Activated CD8-positive, alpha-beta memory T cell treated with anti-CD3 and anti-CD28 coated beads for 36 hours (primary cell): ENCODE data around the gene C17orf107. TPM values are rescaled to one million over a fixed set of nuclear protein-coding genes. Genes with fewer than 3 reads are reported as not detected.
"Not testable (repeated sequence)": the region's sequence is repeated elsewhere in the genome, so short reads cannot be mapped to it uniquely, and the experiment has no call there.

Source experiments
- CTCF ChIA-PET: fragments of 350-600 bp; sonication (Branson Sonifier 250); formaldehyde crosslinking; loops from one replicate; lab custom pipeline; 2021; ENCODE audit warnings: antibody characterized with exemption; lab: Charles Lee
- POLR2A ChIA-PET: fragments of 350-600 bp; sonication (Branson Sonifier 250); formaldehyde crosslinking; loops from one replicate; lab custom pipeline; 2021; ENCODE audit warnings: antibody characterized with exemption; lab: Charles Lee
- total RNA-seq, 2 experiments: library from RNA; stranded (reverse); gene quantifications; one replicate each; pipeline ENCODE4 v1.2.3, GENCODE V29; 2021

Gene C17orf107
- total RNA-seq: 1 to 10 TPM; 2.8 to 3.2 TPM

GRCh38 chr17:4899341-4900230, at the start of gene C17orf107:
Gene C17orf107, plus strand, starts transcription at chr17:4899536. Its CDS starts 227 bp downstream, at chr17:4899763.
- CTCF ChIA-PET: interaction anchor here (0.9 to 3.0 kb wide), 9 partner anchors 9 to 204 kb away, joined by 3 to 17 read pairs (median 5); partner anchors contain the start of genes PLD2, RNF167, SLC25A11 and SPAG7
- POLR2A ChIA-PET: interaction anchor here (0.7 to 2.0 kb wide), 8 partner anchors 40 to 195 kb away, joined by 3 to 7 read pairs (median 4); partner anchors contain the start of genes ARRB2, RNF167 and SLC25A11

GRCh38 chr17:4850246-4850645, 49.1 kb upstream of the C17orf107 start:
- ChIA-PET CTCF (no interaction called here), POLR2A (no interaction called here)

- POLR2A ChIA-PET: no interaction called here
- CTCF ChIA-PET: interaction anchor here (1.0 kb wide), 1 partner anchor 141 kb away, joined by 3 read pairs; no protein-coding TSS in a partner anchor
These were observed 48.3 kb upstream of the C17orf107 start for GRCh38 chr17:4851084-4851483.

- ChIA-PET CTCF (no interaction called here), POLR2A (interaction anchor here (0.6 to 0.7 kb wide), 2 partner anchors 18 to 226 kb away, joined by 4 read pairs; partner anchors contain the start of gene ZFP3)
These were observed 46.6 kb upstream of the C17orf107 start for GRCh38 chr17:4852567-4853207.

- POLR2A ChIA-PET: no interaction called here
- CTCF ChIA-PET: no interaction called here
These were observed 46.1 kb upstream of the C17orf107 start for GRCh38 chr17:4853208-4853671.

- CTCF ChIA-PET: no interaction called here
- POLR2A ChIA-PET: no interaction called here
These were observed 45.1 kb upstream of the C17orf107 start for GRCh38 chr17:4854111-4854681.

GRCh38 chr17:4856271-4856936, 42.9 kb upstream of the C17orf107 start:
- CTCF ChIA-PET: interaction anchor here (0.7 kb wide), 1 partner anchor 125 kb away, joined by 5 read pairs; no protein-coding TSS in a partner anchor
- POLR2A ChIA-PET: no interaction called here

GRCh38 chr17:4856937-4857314, 42.4 kb upstream of the C17orf107 start:
- ChIA-PET CTCF (no interaction called here), POLR2A (no interaction called here)

- ChIA-PET POLR2A (interaction anchor here (0.6 kb wide), 1 partner anchor 20 kb away, joined by 4 read pairs; no protein-coding TSS in a partner anchor), CTCF (interaction anchor here (0.7 kb wide), 1 partner anchor 30 kb away, joined by 3 read pairs; no protein-coding TSS in a partner anchor)
These were observed 42.0 kb upstream of the C17orf107 start for GRCh38 chr17:4857347-4857746.

- CTCF ChIA-PET: interaction anchor here (0.7 to 1.0 kb wide), 2 partner anchors 68 to 974 kb away, joined by 3 read pairs; no protein-coding TSS in a partner anchor
- POLR2A ChIA-PET: interaction anchor here (0.7 kb wide), 1 partner anchor 962 kb away, joined by 5 read pairs; no protein-coding TSS in a partner anchor
These were observed 41.1 kb upstream of the C17orf107 start for GRCh38 chr17:4858068-4858881.

- ChIA-PET POLR2A (no interaction called here), CTCF (interaction anchor here (0.7 to 1.0 kb wide), 2 partner anchors 69 to 1123 kb away, joined by 3 to 4 read pairs; no protein-coding TSS in a partner anchor)
These were observed 40.5 kb upstream of the C17orf107 start for GRCh38 chr17:4858882-4859260.

GRCh38 chr17:4859816-4860625, 39.3 kb upstream of the C17orf107 start:
- POLR2A ChIA-PET: no interaction called here
- CTCF ChIA-PET: interaction anchor here (0.7 kb wide), 1 partner anchor 1124 kb away, joined by 4 read pairs; no protein-coding TSS in a partner anchor

- POLR2A ChIA-PET: no interaction called here
- CTCF ChIA-PET: interaction anchor here (1.3 kb wide), 1 partner anchor 22 kb away, joined by 3 read pairs; no protein-coding TSS in a partner anchor
These were observed 38.7 kb upstream of the C17orf107 start for GRCh38 chr17:4860651-4861050.

GRCh38 chr17:4861052-4861451, 38.3 kb upstream of the C17orf107 start:
- CTCF ChIA-PET: interaction anchor here (0.9 to 1.3 kb wide), 2 partner anchors 21 to 296 kb away, joined by 3 read pairs; no protein-coding TSS in a partner anchor

GRCh38 chr17:4862720-4863119, 36.6 kb upstream of the C17orf107 start:
- ChIA-PET POLR2A (no interaction called here), CTCF (no interaction called here)

More at GRCh38 chr17:4861052-4861451, 38.3 kb upstream of the C17orf107 start:
- POLR2A ChIA-PET: no interaction called here

GRCh38 chr17:4863321-4863720, 36.0 kb upstream of the C17orf107 start:
- POLR2A ChIA-PET: no interaction called here
- CTCF ChIA-PET: no interaction called here

GRCh38 chr17:4867535-4867934, 31.8 kb upstream of the C17orf107 start:
- POLR2A ChIA-PET: interaction anchor here (0.6 kb wide), 1 partner anchor 1679 kb away, joined by 4 read pairs; no protein-coding TSS in a partner anchor

More at GRCh38 chr17:4867535-4867934, 31.8 kb upstream of the C17orf107 start:
- CTCF ChIA-PET: not testable (repeated sequence)
